CD4-positive, alpha-beta T cell treated with Interleukin-4 for 1 hour (primary cell): ENCODE data around the gene AGRN.
"Not testable (repeated sequence)": the region's sequence is repeated elsewhere in the genome, so short reads cannot be mapped to it uniquely, and the experiment has no call there.

Source experiments
- DNase-seq, 2 donors: peaks; one replicate each; pipeline ENCODE4 v3.0.0-alpha.2; 2020 to 2022

AGRN gene

DNA sequence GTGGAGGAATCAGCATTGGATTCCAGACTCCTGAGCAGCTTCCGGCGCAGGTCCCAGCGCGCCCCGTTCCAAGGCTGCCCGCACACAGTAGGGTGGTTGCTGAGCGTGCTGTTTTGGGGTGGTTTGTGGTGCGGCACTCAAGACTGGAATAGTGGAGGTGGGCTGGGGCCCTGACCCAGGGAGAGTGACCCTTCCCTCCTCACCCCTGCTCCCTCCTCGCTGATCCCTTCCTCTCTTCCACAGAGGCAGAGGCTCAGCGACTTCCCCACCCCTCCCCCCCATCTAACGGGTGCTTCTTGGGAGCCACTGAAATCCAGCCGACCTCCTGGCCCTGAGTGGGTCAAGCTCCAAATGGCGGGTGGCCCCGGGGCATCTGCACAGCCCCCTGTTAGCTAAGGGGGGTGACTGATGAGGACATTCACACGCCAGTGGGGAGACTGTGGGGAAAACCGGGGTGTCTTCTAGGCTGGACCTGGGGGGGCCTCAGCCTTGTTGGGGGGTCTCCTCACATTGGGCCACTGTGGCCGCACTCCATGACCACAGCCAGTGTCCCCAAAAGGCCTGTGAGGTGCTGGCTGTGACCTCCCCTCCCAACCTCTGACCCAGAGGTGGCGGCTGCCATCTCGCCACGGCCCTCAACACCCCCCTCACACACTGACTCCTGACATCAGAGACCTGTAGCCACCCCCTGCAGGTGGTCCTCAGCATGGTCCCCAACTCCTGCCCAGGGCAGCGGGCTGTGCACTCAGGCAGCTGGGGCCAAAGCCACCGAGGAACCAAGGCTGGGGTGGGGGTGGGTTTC is 16.1 kb upstream of the AGRN start:
- DNase-seq = no peak

DNA sequence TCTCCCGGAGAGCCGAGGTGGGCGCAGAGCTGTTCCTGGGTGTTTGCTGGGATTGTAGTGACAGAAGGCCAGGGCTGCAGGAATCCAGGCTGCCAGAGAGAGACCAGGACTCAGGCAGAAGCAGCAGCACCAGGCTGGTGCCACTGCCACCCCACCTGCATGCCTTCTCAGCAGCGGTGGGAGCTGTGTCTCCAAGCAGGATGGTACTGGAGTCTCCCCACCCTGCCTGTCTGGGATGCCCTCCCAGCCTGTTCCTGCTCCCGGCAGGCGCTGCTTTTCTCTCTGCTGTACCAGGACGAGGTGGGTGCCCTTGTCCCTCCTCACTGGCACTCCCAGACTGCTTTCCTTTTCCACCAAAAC is 15.5 kb upstream of the AGRN start:
- DNase-seq = no peak

DNA sequence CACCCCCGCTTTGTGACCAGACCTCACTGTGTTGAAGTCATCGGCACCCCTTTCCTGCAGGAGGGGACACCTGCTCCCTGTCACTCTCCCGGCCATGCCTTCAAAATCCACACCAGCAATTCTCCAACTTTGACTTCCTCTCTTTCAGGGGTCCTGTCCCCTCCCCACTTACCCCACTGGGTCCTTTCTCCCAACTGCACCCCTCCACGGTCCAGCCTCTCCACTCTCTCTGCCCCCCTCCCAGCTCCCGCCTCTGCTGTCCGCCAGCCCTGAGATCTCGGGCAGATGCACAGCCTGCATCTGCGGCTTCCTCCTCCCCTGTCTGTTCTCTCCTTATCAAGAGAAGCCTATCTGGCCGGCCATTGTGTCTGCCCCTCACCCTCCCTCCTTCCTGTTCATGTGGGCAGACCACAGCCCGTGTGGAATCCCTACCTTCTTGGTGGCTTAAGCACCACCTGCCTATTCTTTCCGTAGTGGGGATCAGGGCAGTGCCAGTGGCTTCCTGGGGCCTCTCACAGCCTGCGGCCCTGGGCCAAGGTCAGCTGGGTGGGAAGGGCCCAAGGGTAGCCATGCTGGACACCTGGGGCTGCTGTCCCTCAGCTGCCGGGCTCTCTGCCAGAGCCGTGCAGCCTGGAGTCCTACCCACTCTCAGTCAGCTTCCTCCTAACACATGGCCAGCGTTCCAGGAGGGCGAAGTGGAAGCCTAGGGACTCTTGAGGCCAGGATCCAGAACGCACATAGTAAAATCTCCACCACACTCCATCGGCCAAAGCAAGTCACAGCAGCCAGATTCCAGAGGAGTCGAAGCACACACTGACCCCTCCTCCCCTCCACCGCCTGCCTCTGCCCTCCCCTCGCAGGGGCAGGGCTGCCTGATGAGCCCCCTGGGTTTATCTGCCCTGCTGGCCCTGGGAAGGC is 14.9 kb upstream of the AGRN start:
- no peak for DNase-seq

DNA sequence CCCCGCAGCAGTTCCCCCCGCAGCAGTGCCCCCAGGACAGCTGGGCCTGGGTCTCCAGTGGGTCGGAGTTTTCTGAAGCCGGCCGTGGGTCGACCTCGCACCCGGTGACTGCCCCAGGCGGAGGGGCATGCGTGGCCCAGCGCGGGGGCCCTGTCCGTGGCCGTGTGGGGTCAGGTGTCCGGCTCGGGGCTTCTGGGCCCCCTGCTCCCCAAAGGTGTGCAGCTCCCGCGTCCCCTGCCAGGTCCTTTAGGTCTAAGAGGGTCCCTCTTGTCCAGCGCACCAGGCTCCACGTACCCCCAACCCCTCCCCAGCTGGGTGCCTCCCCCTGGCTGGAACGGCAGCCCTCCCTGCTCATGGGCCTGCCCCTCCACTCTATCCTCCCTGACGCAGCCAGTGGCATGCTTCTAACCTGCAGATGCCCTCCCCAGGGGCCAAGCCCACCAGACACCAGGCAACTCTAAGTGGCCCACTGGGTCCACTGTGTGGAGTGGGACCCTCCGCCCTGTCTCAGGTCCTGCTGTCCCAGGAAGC is 14.1 kb upstream of the AGRN start:
- DNase-seq = no peak

DNA sequence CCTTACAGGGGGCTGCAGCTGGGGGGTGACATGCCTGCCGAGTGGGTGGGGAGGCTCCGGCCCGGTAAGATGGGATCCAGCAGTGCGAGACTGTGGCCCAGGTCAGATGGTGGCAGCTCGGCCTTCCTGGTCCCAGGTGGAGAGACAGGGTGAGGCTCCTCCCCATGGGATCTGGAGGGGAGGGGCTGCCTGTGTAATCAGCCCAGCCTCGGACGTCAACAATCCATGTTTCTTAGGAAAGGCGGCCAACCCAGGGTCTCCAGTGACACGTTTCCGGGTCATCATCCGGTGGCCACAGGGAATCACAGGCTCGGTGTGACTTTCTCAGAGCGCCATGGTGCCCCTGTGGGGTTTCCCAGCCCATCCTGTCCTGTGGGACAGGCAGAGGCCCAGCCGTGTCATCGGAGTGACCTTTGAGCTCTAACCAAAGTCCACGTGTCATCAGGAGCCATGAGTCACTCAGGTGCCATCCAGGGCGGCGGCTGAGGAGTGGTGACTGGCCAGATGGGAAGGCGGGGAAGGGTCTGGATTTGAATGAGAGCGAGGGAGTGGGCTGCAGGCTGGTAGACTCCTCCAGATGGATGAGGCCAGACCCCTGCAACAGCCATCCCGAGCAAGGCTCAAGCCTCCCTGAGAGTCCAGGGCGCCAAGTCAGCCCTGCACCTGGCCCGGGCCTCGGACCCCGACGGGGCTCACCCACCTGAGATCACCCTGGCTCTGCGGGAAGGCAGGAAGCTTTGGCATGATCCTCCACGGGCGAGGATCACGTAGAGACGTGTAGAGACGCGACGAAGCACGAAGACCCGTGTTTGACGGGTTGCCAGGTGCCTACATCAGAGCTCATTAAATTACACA is 13.4 kb upstream of the AGRN start:
- DNase-seq = no peak

DNA sequence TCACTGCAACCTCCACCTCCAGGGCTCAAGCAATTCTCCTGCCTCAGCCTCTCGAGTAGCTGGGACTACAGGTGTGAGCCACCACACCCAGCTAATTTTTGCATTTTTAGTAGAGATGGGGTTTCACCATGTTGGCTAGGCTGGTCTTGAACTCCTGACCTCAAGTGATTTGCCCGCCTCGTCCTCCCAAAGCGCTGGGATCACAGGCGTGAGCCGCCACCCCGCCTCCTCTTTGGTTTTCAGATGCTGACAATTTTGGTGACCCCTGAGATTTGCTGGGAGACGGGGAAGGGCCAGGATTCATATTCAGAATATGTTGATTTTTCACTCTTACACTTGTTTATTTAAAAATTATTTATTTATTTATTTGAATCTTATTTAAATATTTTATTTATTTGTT is 9.8 kb upstream of the AGRN start:
- DNase-seq = not testable (repeated sequence)

DNA sequence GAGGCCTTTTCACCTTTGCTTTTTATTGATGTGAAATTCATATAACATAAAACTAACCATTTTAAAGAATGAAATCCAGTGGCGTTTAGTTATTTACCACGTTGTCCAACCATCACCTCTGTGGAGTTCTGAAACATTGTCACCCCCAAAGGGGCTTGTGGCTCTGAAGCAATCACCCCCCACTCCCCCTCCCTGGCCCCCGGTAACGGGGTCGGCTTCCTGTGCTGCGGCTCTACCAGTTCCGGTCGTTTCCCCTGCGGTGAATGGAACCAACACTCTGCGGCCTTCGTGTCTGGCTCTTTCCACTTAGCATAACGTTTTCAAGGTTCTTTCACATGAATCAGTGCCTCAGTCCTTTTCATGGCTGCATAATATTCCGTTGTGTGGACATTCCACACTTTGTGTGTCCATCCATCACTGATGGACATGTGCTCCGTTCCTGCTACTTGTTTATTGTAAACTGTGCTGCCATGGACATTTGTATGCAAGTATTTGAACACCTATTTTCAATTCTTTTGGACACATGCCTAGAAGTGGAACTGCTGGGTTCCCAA is 8.4 kb upstream of the AGRN start:
- DNase-seq = no peak

DNA sequence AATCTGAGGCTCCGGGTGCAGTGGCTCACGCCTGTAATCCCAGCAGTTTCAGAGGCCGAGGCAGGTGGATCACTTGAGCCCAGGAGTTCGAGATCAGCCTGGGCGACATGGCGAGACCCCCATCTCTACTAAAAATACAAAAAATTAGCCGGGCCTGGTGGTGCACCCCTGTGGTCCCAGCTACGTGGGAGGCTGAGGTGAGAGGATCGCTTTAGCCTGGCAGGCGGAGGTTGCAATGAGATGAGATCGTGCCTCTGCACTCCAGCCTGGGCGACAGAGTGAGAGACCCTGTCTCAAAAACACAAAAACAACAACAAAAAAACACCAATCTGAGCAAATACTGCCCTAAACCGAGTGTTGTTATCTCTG is 7.2 kb upstream of the AGRN start:
- DNase-seq = not testable (repeated sequence)

DNA sequence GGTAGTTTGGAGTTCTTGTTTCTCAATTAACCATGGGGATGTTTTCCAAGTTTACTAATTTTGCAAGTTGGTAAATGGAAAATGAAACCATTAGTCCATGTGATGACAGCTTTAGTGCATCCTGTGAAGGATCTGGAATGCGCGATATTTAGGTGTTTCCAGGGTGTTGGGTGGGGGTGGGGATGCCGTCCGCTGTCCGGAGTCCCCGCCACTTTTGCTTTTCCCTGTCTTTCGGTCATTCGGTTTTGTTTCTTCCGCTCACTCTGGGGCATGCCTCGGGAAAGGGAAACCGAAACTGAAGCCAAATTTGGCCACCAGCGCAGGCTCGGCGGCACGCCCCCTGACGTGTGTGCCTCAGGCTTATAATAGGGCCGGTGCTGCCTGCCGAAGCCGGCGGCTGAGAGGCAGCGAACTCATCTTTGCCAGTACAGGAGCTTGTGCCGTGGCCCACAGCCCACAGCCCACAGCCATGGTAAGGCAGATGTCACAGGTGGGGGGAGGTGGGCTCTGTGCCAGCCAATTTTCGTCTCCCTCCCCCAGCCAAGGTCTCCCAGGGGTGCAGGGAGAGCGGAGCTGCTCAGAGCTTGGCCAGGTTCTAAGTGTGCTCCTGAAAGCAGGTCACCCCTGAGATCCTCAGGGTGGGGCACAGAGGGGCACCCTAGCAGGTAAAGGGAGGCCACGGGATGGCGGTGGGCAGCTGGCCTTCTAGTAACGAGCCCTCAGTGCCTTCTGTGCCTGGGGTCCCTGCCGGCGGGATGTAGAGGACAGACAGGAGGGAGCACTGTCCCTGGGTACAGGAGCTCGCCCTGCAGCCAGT is 6.6 kb upstream of the AGRN start, which contains the start of gene ISG15:
Gene ISG15 (plus strand): TSS at position 393 of the 817 bp plus-strand sequence. CDS start 77 bp downstream, at position 470.
- peak; percentile 90 for DNase-seq

DNA sequence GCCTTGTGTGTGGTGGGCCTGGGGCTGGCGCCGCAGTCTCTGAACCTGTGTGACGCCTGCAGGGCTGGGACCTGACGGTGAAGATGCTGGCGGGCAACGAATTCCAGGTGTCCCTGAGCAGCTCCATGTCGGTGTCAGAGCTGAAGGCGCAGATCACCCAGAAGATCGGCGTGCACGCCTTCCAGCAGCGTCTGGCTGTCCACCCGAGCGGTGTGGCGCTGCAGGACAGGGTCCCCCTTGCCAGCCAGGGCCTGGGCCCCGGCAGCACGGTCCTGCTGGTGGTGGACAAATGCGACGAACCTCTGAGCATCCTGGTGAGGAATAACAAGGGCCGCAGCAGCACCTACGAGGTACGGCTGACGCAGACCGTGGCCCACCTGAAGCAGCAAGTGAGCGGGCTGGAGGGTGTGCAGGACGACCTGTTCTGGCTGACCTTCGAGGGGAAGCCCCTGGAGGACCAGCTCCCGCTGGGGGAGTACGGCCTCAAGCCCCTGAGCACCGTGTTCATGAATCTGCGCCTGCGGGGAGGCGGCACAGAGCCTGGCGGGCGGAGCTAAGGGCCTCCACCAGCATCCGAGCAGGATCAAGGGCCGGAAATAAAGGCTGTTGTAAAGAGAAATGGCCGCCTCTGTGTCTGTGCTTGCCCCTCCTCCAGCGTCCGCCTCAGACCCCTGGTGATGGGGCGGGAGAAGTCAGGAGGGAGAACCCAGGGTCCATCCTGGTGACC is 5.8 kb upstream of the AGRN start:
- DNase-seq = peak in 1 of 2 donors; percentile 43

DNA sequence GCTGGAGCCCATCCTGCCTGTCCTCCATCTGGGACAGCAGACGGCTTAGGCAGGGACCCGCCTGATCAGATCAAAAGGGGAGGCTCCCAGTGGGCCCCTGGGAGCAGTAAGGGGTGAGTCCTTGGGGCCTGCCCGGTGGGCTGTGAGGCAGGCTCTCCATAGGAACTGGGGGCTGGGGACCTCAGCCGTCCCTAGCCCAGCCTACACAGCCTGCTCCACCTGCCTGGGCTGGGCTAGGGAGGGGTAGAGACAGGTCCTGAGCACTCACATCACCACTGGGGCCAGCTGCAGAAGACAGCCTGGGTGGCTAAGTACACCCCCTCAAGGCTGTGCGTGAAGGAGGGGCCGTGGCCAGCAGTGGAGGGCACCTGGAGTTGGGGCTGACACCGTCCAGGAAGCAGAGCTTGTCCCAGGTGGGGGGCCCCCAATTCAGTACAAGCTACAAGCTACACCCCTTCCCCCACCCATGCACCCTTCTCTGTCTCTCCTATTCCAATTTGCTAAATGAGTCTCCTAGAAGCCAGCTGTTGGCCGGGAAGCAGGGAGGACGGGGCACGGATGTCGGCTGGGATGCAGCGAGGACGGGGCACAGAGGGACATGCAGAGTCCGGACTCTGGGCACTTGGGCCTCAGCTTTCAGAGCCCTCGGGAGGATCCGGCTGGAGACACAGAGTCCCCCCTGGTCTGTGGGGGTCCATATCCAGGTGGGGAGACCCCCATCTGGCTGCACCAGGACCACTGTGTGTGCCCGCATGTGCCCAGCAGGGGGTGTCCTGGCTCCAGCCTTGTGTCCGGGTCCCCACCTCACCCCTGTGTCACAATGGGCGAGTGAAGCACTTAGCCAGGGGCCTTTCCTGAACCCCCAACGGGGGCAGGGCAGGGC is 4.9 kb upstream of the AGRN start:
- no peak for DNase-seq

DNA sequence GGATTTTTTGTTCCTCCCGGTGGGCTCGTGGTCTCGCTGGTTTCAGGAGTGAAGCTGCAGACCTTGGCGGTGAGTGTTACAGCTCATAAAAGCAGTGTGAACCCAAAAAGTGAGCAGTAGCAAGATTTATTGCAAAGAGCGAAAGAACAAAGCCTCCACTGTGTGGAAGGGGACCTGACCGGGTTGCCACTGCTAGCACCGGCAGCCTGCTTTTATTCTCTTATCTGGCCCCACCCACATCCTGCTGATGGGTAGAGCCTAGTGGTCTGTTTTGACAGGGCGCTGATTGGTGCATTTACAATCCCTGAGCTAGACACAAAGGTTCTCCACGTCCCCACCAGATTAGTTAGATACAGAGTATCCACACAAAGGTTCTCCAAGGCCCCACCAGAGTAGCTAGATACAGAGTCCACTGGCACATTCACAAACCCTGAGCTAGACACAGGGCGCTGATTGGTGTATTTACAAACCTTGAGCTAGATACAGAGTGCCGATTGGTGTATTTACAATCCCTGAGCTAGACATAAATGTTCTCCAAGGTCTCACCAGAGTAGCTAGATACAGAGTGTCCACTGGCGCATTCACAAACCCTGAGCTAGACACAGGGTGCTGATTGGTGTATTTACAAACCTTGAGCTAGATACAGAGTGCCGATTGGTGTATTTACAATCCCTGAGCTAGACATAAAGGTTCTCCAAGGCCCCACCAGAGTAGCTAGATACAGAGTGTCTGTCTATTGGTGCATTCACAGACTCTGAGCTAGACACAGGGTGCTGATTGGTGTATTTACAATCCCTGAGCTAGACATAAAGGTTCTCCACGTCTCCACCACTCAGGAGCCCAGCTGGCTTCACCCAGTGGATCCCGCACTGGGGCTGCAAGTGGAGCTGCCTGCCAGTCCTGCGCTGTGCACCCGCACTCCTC is 2.3 kb upstream of the AGRN start:
- not testable (repeated sequence) for DNase-seq

DNA sequence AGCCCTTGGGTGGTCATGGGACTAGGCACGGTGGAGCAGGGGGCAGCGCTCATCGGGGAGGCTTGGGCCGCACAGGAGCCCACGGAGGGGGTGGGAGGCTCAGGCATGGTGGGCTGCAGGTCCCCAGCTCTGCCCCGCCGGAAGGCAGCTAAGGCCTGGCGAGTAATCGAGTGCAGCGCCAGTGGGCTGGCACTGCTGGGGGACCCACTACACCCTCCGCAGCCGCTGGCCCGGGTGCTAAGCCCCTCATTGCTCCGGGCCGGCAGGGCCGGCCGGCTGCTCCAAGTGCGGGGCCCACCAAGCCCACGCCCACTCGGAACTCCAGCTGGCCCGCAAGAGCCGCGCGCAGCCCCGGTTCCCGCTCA is 1.6 kb upstream of the AGRN start:
- not testable (repeated sequence) for DNase-seq

DNA sequence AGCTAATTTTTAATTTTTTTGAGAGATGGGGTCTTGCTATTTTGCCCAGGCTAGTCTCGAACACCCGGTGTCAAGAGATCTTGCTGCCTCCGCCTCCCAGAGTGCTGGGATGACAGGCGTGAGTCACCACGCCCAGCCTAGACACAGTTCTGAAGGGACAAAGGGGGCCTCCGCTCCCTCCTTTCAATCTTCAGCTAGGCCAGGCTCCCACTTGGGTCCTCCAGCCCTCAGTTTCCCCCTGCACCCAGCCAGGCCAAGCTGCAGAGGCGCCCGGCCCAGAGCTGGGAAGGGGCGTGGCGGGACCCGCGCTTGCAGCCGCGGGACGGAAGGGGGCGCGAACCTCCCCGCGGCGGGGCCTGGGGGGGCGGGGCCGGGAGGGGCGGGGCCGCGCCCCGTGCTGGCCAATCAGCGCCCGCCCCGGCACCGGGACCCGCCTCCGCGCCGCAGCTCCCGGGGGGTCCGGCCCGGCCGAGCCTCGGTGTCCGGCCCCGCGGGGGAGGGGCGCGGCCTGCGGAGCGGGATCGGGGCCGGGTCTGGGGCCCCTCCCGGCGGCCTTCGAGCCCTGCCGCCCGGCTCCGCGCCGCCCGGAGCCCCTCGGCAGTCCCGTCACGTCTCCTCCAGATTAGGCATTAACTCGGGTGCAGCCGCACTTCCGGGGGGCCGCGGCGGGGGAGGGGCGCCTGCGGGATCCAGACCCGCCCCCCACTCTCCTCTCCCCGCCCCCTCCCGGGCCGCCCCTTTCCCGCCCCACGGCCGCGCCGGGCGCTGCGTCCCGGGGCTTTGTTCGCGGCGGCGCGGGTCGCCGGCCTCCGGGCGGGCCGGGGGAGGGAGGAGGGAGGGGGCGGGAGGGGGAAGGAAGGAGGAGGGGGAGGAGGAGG is 559 bp upstream of the AGRN start:
- DNase-seq = peak; percentile 76 to 78

DNA sequence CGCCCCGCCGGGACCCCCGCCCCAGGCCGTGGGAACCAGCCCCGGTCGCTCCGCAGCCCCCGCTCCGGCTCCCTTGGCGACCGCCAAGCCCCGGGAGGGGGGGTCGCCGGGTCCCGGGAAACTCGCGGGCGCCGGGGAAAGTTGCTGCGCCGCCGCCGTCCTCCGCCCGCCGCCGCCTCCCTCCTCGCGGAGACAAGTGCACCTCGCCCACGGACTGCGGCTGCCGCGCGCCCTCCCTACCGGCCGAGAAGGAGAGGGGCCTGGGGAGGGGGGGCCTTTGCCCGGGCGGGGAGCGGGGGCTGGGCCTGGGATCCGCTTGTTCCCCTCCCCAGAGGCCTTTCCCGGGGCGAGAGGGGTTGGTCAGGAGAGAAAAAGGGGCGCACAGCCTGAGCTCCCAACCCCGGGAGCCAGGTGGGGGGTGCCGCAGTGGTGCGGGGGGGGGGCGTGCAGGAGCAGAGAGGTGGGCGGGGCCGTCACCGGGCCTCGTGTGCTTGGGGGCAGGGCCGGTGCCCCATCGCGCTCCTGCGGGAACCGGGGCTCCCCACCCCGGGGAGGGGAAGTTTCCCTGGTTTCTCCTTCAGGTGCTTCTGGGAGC is 592 bp downstream of the AGRN start:
- no peak for DNase-seq

DNA sequence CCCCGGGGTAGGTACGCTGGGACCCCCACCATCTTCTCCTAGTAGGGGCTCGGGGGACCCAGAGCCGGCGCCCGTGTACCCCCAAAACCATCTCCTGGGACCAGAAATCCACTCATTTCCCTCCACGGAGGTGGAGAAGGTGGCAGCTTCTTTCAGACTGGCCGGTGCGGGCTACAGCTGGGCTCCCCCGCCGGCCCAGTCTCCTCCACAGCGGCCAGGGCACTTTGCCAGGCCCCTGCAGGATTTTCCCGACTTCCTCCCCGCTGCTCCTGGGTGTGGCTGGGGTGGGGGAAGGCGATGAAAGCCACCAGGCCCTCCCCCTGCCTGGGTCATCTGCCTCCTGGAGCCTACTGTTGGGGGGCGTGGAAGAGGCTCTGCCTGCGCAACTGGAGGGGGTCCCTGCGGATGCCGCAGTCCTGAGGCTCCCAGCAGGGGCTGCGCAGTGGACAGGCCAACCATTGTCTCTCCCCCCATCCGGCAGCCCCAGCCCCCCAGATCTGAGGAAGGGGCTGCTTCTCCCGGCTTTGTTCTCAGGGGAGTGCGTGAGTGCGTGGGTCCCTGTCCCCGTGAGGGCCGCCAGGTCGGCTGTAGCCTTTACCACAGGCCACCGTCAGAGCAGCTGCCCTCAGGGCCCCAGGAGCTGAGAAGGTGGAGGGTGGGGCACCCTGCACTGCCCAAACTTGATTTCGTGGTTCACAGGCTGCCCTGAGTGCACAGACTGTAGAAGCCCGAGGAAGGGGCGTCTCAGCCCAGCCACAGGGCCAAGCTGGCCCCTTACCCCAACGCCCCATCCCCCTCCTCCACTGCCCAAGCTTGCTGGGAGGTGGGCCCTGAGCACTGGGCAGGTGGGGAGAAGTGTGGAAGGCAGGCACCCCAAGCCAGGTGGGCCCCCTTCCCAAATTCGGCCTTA is 1.3 kb downstream of the AGRN start:
- no peak for DNase-seq
